ENCODE measurements around the gene RINL.

The RINL gene

DNA sequence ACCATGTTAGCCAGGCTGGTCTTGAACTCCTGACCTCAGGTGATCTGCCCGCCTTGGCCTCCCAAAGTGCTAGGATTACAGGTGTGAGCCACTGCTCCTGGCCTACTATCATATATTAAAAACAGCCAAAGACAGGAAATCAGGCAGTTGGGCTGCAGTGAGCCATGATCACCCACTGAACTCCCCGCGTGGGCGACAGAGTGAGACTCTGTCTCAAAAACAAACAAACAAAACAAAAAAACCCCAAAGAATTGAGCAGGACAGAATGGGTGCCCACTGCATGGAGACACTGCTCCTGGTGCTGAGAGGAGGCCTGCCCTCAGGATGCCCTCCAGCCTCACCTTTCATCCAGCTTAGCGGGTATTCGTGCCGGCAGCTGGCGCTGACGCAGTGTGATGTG is 5.2 kb upstream of the RINL start:
- Mint-ChIP-seq H3K36me3 (ENCODE audit: low read depth) (peaks cover 5% of the 10 kb centered on the region), H3K4me1 (peaks cover 26% of the 10 kb centered on the region), H3K9me3 (no peaks in the 10 kb centered on the region), H3K27me3 (ENCODE audit: low read depth, poor library complexity) (peaks cover 2% of the 10 kb centered on the region), H3K4me3 (no peak overlapping the region), H3K27ac (peak overlapping the region; percentile 92)
- TF ChIP-seq, protein P1, sequence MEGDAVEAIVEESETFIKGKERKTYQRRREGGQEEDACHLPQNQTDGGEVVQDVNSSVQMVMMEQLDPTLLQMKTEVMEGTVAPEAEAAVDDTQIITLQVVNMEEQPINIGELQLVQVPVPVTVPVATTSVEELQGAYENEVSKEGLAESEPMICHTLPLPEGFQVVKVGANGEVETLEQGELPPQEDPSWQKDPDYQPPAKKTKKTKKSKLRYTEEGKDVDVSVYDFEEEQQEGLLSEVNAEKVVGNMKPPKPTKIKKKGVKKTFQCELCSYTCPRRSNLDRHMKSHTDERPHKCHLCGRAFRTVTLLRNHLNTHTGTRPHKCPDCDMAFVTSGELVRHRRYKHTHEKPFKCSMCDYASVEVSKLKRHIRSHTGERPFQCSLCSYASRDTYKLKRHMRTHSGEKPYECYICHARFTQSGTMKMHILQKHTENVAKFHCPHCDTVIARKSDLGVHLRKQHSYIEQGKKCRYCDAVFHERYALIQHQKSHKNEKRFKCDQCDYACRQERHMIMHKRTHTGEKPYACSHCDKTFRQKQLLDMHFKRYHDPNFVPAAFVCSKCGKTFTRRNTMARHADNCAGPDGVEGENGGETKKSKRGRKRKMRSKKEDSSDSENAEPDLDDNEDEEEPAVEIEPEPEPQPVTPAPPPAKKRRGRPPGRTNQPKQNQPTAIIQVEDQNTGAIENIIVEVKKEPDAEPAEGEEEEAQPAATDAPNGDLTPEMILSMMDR (IDR thresholded peaks at IDR 0.05): no peak
- DNase-seq: no peak

DNA sequence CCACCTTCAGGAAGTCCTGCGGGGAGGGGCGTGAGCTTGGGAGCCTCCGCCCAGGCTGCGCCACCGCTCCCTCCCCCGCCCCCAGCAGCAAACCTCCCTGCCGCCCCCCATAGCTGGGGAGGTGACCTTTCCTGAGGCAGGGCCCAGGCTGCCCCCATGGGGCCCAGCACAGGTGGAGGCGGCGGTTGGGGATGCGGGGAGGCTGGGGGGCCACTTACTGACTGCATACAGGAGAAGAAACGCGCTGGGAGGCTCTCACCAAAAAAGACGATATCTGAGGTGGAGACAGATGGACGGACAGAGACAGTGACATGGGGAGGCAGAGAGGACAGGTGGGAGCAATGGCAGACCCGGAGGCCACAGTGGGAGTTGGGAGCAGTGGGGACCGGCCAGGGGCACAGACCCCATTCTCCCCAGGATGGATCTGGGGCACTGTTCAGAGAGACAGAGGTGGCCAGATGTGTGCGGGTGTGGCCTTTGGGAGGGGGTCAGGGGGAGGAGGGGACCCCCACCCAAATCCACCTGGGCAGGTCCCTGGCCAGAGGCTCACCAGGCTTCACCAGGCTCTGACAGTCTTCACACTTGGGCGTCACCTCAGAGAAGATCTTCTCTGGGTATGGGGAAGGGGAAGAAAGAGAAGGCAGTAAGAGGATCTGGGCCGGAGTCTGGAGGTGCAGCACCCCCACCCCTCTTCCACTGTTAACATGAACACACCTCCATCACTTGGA is 3.0 kb upstream of the RINL start:
- no peak for DNase-seq
- Mint-ChIP-seq H3K4me3 (no peak overlapping the region), H3K27ac (no peak overlapping the region), H3K4me1 (peaks cover 48% of the 10 kb centered on the region), H3K36me3 (ENCODE audit: low read depth) (peaks cover 5% of the 10 kb centered on the region), H3K9me3 (no peaks in the 10 kb centered on the region), H3K27me3 (ENCODE audit: low read depth, poor library complexity) (peaks cover 2% of the 10 kb centered on the region)
- TF ChIP-seq, protein P1 (IDR thresholded peaks at IDR 0.05): no peak

DNA sequence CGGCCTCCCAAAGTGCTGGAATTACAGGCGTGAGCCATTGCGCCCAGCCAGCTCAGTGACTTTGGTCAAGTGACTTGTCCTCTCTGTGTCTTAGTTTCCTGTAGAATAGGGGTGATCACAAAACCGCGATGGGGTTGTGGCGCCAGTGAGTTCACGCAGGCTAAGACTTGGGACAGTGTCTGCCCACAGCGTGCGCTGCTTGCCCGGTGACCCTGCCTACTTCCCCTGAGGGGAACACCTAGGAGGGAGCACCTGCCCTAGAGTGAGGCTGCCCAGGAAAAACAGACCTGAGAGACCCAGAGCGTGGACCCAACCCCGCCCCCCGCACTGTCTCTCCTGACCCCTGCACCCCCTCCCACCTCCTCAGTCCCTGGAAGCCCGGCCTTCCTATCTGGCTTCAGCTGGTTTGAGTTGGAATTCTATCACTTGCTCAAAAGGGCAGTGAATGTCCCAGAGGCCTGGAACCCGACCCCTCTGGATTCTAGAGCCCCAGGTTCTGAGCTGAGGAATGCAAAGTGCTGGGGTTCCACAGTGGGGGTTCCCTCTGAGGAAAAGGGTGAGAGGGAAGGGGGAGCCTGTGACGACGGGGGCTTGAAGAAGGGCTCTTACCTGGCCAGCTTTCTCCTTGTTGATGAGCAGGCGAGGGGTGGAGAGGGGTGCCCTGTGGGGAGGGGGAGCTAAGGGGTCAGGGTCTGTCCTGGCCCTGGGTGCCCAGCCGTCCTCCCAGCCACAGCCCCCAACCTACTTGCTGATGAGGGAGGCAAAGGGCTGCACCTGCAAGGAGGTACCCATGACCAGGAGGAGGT is 2.2 kb upstream of the RINL start:
- no peak overlapping the region for H3K27ac Mint-ChIP-seq
- H3K4me3 Mint-ChIP-seq: no peak overlapping the region
- DNase-seq: no peak
- peaks cover 5% of the 10 kb centered on the region for H3K36me3 Mint-ChIP-seq (ENCODE audit: low read depth)
- peaks cover 2% of the 10 kb centered on the region for H3K27me3 Mint-ChIP-seq (ENCODE audit: low read depth, poor library complexity)
- H3K4me1 Mint-ChIP-seq: peaks cover 55% of the 10 kb centered on the region
- no peaks in the 10 kb centered on the region for H3K9me3 Mint-ChIP-seq
- TF ChIP-seq, protein P1 (IDR thresholded peaks at IDR 0.05): no peak

DNA sequence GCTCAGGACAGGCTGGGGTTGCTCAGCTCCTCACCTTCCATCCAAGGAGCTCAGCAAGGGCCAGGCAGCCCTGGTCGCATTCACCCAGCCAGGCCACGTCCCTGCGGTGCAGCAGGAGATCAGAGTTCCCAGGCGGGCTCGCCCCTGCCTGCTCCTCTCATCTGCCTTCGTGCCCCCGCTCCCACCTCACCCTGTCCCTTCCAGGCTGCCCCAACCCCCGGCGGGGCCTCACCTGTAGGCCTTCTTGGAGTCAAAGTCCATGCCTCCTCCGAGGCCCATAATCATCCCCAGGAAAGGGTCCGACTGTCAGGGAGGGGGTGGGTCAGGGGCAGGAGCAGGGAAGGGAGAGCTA is 1.3 kb upstream of the RINL start:
- Mint-ChIP-seq H3K36me3 (ENCODE audit: low read depth) (peaks cover 5% of the 10 kb centered on the region), H3K9me3 (no peaks in the 10 kb centered on the region), H3K27me3 (ENCODE audit: low read depth, poor library complexity) (no peaks in the 10 kb centered on the region), H3K4me3 (no peak overlapping the region), H3K27ac (no peak overlapping the region), H3K4me1 (peaks cover 55% of the 10 kb centered on the region)
- TF ChIP-seq, protein P1 (IDR thresholded peaks at IDR 0.05): no peak
- no peak for DNase-seq

DNA sequence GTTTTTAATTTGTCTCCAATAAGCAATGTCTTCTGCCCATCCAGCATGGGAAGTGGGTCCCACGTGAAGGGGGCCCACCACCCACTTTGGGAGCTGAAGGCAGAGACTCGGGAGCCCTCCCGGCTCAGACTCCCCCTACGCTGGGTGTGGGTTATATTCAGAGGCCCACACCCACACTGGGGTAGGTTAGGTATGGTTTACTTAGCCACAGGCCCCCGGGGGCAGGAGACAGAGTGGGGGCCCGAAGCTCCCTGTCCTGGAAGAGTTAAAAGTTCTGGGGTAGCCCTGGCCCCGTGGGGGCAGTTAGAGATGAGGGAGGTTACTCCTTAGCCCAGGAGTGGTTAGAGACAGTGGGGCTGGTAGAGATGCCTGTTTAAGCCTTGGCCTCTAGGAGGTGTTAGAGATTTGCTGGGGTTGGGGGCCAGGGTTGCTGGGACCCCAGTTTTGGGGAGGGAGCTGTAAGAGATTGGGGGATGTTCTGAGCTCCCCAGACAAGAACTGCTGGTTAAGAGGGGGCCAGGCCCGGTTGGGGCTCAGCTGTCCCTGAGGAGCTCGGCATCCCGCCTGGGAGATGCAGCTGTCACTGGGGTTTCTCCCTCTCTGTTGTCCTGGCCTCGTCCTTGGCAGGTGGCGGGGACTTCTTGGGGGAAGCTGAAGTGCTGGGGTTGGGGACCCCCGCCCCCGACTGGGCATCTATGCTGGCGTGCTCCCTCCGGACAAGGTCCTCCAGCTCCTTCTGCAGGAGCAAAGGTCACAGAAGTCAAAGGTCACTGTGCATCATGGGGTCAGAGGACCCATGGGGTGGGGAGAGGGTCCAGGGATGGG is 712 bp upstream of the RINL start:
- Mint-ChIP-seq H3K27me3 (ENCODE audit: low read depth, poor library complexity) (no peaks in the 10 kb centered on the region), H3K36me3 (ENCODE audit: low read depth) (peaks cover 5% of the 10 kb centered on the region), H3K4me1 (peaks cover 55% of the 10 kb centered on the region), H3K9me3 (no peaks in the 10 kb centered on the region), H3K4me3 (no peak overlapping the region), H3K27ac (no peak overlapping the region)
- TF ChIP-seq, protein P1 (IDR thresholded peaks at IDR 0.05): no peak
- DNase-seq: no peak
